ENCODE results near the gene SH3TC1.

GRCh38 chr4:8285976-8286718 lies 87.1 kb downstream of the SH3TC1 start:
- TF ChIP-seq EZH2phosphoT487 (IDR thresholded peaks at IDR 0.05; ENCODE audit: borderline replicate concordance, low read length): no peak
- TF ChIP-seq CTCF (IDR thresholded peaks at IDR 0.05; ENCODE audit: low read depth, low read length, poor library complexity, severe bottlenecking): no peak
